ENCODE results near the gene TNNC1. TPM values are rescaled to one million over a fixed set of nuclear protein-coding genes. Genes with fewer than 3 reads are reported as not detected.

Gene TNNC1
- total RNA-seq, 8 experiments from 2014 or later = 0.54 to 22.5 (median 1.2) TPM

DNA sequence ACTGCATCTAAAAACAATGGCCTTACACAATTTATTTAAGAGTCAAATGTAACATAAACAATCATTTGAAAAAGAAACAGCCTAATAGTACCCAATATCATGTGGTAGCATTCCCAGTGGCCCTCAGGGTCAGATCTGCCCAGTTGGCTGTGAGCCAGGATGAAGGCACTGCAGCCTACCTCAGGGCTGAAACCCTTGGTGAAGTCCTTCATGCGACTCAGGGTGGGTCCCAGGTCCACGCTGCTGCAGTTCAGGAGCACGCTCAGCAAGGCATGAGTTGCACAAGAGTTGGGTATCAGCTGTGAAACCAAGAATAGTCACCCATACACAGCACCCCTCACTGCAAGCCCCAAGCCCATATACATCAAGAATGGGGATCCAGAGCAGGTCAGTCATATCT is 46.1 kb downstream of the TNNC1 start:
- no peak for ATAC-seq (replicated peaks in 6 of 8)
- 93 to 100% (median 100%) methylated on average over 1 to 2 of the region's 3 CpGs; no CpG with 5 or more reads in 5 of the 10 experiments for WGBS, 10 experiments
- in situ Hi-C loops (cut with MboI; ENCODE audit: low pct_unique_long_range_greater_than_20kb in 2 of 9, low sequenced_read_pairs in 9 of 9, unreplicated experiment in 9 of 9) = no loop called here
- Histone ChIP-seq H3K4me3 (no peak overlapping the region), H3K27ac (no peak overlapping the region), H3K4me1 (replicated peaks in 1 of 2) (peaks cover 18 to 19% of the 10 kb centered on the region in 2 donors)

DNA sequence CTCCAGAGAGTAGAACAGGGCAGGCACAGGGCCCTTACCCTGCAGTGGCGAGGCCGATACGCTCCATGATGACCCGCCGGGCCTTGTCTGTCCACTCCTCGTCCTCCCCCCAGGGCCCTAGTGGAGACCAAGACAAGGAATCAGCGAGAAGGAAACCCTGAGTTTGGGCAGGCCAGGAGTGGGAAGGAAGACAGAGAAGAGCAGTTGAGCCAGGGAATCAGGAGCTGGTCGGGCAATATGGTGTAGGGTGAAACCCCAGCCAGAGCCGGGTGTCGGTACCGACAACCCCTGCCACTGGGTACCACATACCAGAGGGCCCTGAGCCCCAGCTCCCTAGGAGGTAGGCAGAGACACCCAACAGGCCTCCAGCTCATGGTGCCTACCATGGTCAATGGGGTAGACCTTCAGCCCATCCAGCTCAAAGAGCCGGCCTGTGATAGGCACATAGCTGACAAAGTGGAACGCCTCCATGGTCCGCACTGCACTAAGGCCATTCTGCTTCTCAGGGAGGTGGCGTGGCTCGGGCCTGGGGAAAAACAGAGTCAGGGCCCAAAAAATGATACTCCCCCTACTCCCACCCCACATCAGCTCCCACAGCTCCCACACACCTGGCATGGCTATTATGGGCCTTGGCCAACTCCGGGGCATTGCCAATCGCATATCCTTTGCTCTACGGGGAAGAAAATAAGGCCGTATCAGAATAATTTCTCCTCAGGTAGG is 46.9 kb downstream of the TNNC1 start:
- H3K4me1 ChIP-seq (replicated peaks in 1 of 2) = peaks cover 10 to 12% of the 10 kb centered on the region in 2 donors
- in situ Hi-C loops (cut with MboI; ENCODE audit: low pct_unique_long_range_greater_than_20kb in 2 of 9, low sequenced_read_pairs in 9 of 9, unreplicated experiment in 9 of 9) = no loop called here
- no peak overlapping the region for H3K27ac ChIP-seq
- WGBS, 10 experiments = 80 to 100% (median 97%) methylated on average over 1 to 10 of the region's 20 CpGs; no CpG with 5 or more reads in 4 of the 10 experiments
- no peak for ATAC-seq (replicated peaks in 6 of 8)
- H3K4me3 ChIP-seq = no peak overlapping the region

DNA sequence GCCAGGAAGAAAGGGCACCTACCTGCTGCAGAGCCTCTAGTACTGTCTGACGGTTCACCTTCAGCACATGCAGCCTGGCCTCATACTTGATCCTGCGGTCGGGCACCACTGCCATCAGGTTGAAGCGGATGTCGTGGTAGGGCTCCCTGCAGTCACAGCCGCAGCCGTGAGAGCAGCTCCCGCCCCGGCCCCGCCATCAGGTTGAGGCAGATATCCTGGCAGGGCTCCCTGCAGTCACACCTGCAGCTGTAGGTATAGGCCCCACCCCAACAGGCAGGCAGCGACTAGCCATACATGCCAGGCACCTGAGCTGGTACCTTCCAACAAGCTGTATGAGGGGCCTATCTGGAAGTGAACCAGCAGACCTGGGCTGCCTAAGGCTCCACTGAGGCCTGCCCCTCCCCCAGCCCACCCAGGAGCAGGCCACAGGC is 47.6 kb downstream of the TNNC1 start:
- WGBS, 10 experiments = 80 to 100% (median 93%) methylated on average over 1 to 3 of the region's 11 CpGs; no CpG with 5 or more reads in 7 of the 10 experiments
- no peak overlapping the region for H3K27ac ChIP-seq
- in situ Hi-C loops (cut with MboI; ENCODE audit: low pct_unique_long_range_greater_than_20kb in 2 of 9, low sequenced_read_pairs in 9 of 9, unreplicated experiment in 9 of 9) = no loop called here
- peaks cover 6 to 9% of the 10 kb centered on the region in 2 donors for H3K4me1 ChIP-seq (replicated peaks in 1 of 2)
- ATAC-seq (replicated peaks in 6 of 8) = no peak
- no peak overlapping the region for H3K4me3 ChIP-seq

DNA sequence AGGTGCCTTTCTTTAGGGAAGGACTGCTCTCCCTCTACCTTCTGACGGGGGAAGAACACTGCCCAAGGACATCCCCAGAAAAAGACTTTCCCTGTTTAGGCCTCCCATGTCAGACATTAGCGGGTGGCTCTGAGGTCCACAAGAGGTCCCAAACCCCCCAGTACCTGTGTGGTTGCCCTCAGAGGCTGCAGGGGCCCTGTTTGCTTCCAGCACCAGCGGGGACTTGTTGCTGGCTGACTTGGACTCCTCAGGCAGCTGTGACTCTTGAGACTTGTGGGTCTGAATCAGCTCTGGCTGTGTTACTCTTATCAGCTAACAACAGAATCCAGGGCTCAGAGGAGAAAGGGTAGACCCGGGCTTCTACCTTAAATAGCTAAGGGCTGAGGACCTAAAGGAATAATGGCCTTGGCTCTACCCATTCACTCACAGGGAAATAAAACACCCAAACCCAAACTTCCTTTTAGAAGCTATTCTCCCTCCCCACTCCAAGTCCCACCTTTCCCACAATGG is 48.2 kb downstream of the TNNC1 start:
- Histone ChIP-seq H3K4me1 (replicated peaks in 1 of 2) (peaks cover 6 to 9% of the 10 kb centered on the region in 2 donors), H3K27ac (no peak overlapping the region), H3K4me3 (no peak overlapping the region)
- ATAC-seq (replicated peaks in 6 of 8) = no peak
- WGBS, 10 experiments = 80 to 100% (median 93%) methylated on average over 2 to 3 of the region's 4 CpGs; no CpG with 5 or more reads in 4 of the 10 experiments
- in situ Hi-C loops (cut with MboI; ENCODE audit: low pct_unique_long_range_greater_than_20kb in 2 of 9, low sequenced_read_pairs in 9 of 9, unreplicated experiment in 9 of 9) = no loop called here

DNA sequence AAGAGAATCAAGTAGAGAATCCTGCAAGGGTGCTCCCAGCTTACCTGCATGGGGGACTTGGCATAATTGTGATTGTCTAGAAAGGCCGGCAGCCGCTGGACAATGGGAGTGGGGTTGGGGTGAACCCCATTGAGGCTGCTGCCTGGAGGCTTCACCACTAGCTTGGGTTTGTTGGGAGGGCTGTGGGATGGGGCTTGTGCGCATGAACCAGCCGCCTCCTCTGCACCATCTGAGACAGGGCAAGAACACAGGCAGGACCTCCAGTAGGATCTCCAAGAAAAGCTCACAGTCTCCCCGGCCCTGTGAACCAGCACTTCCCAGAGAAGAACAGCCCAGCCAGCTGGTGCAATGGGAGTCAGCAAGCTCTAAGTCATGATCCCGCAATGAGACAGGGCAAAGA is 48.8 kb downstream of the TNNC1 start:
- in situ Hi-C loops (cut with MboI; ENCODE audit: low pct_unique_long_range_greater_than_20kb in 2 of 9, low sequenced_read_pairs in 9 of 9, unreplicated experiment in 9 of 9) = no loop called here

DNA sequence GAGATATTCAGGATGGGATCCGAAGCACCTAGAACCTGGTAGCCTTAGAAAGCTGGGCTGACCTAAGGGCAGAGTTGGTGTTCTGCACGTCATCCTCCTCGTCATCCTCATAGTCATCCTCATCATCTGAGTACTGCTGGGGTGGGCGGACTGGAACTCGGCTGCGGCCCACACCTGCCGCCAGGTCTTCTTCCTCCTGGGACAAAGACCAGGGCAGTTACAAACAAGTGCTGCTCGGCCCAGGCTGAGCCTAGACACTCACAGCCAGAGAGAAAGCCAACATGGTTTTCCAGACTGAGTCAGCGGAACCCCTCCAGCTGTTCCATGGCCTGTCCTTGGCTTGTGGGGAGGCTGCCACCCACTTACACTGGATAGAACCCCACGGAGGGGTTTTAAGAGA is 49.5 kb downstream of the TNNC1 start:
- H3K27ac ChIP-seq = no peak overlapping the region
- peaks cover 6 to 9% of the 10 kb centered on the region in 2 donors for H3K4me1 ChIP-seq (replicated peaks in 1 of 2)
- ATAC-seq (replicated peaks in 6 of 8) = no peak
- H3K4me3 ChIP-seq = no peak overlapping the region
- 79 to 100% (median 100%) methylated on average over 1 to 7 of the region's 10 CpGs; no CpG with 5 or more reads in 3 of the 10 experiments for WGBS, 10 experiments
- in situ Hi-C loops (cut with MboI; ENCODE audit: low pct_unique_long_range_greater_than_20kb in 2 of 9, low sequenced_read_pairs in 9 of 9, unreplicated experiment in 9 of 9) = no loop called here

More for the DNA sequence above, 48.8 kb downstream of the TNNC1 start:
- Histone ChIP-seq H3K4me1 (replicated peaks in 1 of 2) (peaks cover 6 to 9% of the 10 kb centered on the region in 2 donors), H3K4me3 (no peak overlapping the region), H3K27ac (no peak overlapping the region)
- WGBS, 10 experiments = 87 to 100% (median 95%) methylated on average over 1 to 6 of the region's 6 CpGs; no CpG with 5 or more reads in 2 of the 10 experiments
- ATAC-seq (replicated peaks in 6 of 8) = no peak

DNA sequence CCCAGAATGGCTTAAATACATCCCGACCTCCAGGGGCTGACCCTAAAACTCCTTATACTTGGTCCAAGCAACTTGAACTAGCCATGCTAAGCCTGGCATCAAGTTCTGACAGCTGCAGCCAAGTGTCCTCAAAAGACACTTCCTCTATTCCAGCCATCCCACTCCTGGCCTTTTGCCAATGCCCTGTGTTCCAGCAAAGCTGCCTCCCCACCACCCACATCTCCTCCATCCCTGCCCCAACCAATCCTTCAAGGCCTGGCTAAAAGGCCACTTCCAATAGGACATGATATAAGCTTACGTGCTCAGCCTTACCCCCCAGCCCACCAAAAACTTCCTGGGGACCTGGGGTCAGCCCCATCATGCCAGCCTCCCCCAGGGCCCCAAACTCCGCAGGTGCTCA is 49.9 kb downstream of the TNNC1 start:
- ATAC-seq (replicated peaks in 6 of 8) = no peak
- WGBS, 10 experiments = 80 to 100% (median 81%) methylated on average over 1 to 2 of the region's 3 CpGs; no CpG with 5 or more reads in 4 of the 10 experiments
- in situ Hi-C loops (cut with MboI; ENCODE audit: low pct_unique_long_range_greater_than_20kb in 2 of 9, low sequenced_read_pairs in 9 of 9, unreplicated experiment in 9 of 9) = no loop called here
- Histone ChIP-seq H3K4me1 (replicated peaks in 1 of 2) (peaks cover 4 to 7% of the 10 kb centered on the region in 2 donors), H3K27ac (no peak overlapping the region), H3K4me3 (no peak overlapping the region)

DNA sequence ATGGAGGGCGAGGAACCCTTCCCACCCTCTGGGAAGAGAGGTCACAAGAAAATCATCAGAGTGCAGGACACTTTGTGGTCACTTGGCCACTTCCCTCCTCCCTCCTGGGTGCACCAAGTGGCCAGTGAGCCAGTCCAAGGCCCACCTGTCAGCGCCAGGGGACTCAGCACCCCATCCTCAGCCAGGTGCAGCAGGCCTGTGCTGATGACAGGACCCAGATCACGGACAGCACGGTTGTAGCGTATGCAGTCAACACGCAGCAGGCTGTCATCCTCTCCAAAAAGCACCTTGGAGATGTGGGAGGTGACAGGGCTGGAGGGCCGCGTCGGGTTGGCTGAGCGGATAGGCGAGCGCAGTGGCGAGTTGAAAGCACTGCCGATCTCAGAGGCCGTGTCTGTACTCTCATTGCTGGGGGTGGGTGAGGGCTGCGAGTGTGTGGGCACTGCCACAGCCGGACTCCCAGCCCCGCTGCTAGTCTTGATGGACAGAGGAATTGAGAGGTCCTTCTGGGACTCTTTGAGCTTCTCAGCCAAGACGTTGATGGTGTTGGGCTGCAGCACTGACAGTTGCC is 50.5 kb downstream of the TNNC1 start:
- in situ Hi-C loops (cut with MboI; ENCODE audit: low pct_unique_long_range_greater_than_20kb in 2 of 9, low sequenced_read_pairs in 9 of 9, unreplicated experiment in 9 of 9) = no loop called here
- ATAC-seq (replicated peaks in 6 of 8) = peak in 1 of 8 experiments; percentile 2
- Histone ChIP-seq H3K27ac (no peak overlapping the region), H3K4me3 (no peak overlapping the region), H3K4me1 (replicated peaks in 1 of 2) (peaks cover 0 to 1% of the 10 kb centered on the region in 2 donors)
- WGBS, 10 experiments = 90 to 100% (median 97%) methylated on average over 3 to 6 of the region's 19 CpGs; no CpG with 5 or more reads in 7 of the 10 experiments

DNA sequence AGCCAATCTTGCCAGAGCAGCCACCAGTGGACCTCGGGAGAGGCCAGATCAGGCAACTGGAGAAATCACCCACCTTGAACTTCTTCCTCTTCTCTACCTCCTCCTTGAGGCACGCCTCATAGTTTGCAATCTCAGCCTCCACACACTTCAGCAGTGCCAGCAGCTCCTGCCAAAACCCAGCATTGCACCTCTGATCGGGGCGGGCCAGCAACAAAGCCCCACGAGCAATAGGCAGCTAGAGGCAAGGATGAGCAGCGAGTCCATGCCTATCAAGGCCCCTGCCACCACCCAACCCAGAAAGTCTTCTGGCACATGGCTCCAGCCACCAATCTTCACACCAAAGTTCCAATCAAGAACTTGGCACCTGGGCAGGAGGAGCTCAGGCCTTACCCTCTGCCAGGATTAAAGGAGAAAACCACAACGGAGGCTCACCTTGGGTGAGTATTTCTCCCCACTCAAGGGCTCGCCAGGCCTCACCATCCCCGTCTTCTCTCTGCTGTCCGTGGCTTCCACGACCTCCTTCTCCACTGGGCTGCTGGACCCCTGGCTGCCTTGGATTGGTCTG is 51.1 kb downstream of the TNNC1 start:
- ATAC-seq (replicated peaks in 6 of 8) = no peak
- Histone ChIP-seq H3K27ac (no peak overlapping the region), H3K4me3 (no peak overlapping the region), H3K4me1 (replicated peaks in 1 of 2) (no peaks in the 10 kb centered on the region)
- WGBS, 10 experiments = 83 to 100% (median 95%) methylated on average over 1 to 7 of the region's 11 CpGs; no CpG with 5 or more reads in 6 of the 10 experiments
- in situ Hi-C loops (cut with MboI; ENCODE audit: low pct_unique_long_range_greater_than_20kb in 2 of 9, low sequenced_read_pairs in 9 of 9, unreplicated experiment in 9 of 9) = no loop called here

DNA sequence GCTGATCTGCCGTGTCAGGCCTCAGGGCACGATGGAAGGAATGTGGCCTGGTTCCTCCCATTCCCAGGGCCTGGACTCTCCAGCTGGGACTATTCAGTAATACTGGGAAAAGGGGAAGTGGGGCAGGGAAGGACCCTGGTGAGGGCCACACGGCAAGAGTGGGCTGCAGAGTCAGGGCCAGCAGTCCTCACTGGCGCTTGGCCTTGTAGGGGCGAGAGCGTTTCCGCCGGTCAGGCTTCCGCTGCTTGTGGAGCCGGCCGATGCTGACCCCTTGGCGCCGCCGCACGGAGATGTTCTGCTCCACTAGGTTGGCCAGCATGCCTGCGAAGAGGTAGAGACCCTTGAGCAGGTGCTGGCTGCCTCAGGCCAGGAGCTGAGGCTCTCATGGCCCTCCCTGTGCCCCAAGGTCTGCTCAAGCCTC is 51.7 kb downstream of the TNNC1 start:
- in situ Hi-C loops (cut with MboI; ENCODE audit: low pct_unique_long_range_greater_than_20kb in 2 of 9, low sequenced_read_pairs in 9 of 9, unreplicated experiment in 9 of 9) = no loop called here
- no peak overlapping the region for H3K27ac ChIP-seq
- WGBS, 10 experiments = 60 to 100% (median 100%) methylated on average over 1 to 2 of the region's 16 CpGs; no CpG with 5 or more reads in 6 of the 10 experiments
- no peak overlapping the region for H3K4me3 ChIP-seq
- no peaks in the 10 kb centered on the region for H3K4me1 ChIP-seq (replicated peaks in 1 of 2)
- peak in 3 of 8 experiments; percentile 4 to 30 (median 9) for ATAC-seq (replicated peaks in 6 of 8)

DNA sequence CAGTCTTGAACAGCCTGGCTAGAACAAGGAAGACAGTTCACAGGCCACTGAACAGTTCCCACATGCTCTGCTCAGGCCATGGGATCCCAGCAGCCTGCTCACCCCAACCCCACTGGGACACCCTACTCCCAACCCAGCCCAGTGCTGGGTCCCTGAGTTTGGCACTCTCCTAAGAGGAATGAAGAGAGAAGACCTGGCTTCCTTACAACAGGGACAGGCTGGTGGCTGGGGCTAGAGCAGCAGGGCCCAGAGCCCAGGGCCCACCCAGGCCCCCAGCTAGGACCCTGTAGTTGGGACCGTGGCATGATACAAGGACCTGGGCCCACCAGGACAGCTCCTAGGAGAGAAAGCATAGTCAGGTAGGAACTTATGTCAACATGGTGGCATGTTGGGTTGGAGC is 52.3 kb downstream of the TNNC1 start:
- no peak overlapping the region for H3K4me3 ChIP-seq
- no CpG with 5 or more reads among the region's 1 CpG for WGBS, 10 experiments
- in situ Hi-C loops (cut with MboI; ENCODE audit: low pct_unique_long_range_greater_than_20kb in 2 of 9, low sequenced_read_pairs in 9 of 9, unreplicated experiment in 9 of 9) = no loop called here
- no peaks in the 10 kb centered on the region for H3K4me1 ChIP-seq (replicated peaks in 1 of 2)
- H3K27ac ChIP-seq = no peak overlapping the region
- no peak for ATAC-seq (replicated peaks in 6 of 8)
